HepG2 (cell line): ENCODE results near the gene ANAPC2. TPM values are rescaled to one million over a fixed set of nuclear protein-coding genes. Genes with fewer than 3 reads are reported as not detected.

Experiments used
- ATAC-seq: fragments of 200-7000 bp; cut with Tn5 transposase; 3 replicates; pipeline ENCODE4 v1.9.1; 2020; ENCODE audit warnings: mild to moderate bottlenecking, moderate library complexity
- BruUV-seq: library from RNA; stranded (reverse); fragments of 400-500 nt; replicated peaks from 2 replicates; lab custom pipeline; 2021; lab: Mats Ljungman, UMichigan
- CTCF ChIA-PET: fragments of 300-600 bp; formaldehyde crosslinking; extraction: SDS; loops from one replicate; lab custom pipeline; 2021; ENCODE audit warnings: low total read pairs, inconsistent platforms, low intra/inter-chr PET ratio; lab: Yijun Ruan, JAX
- POLR2A ChIA-PET: fragments of 350-600 bp; sonication (Branson Sonifier 250); formaldehyde crosslinking; loops from one replicate; lab custom pipeline; 2020; ENCODE audit warnings: antibody characterized with exemption, inconsistent platforms; lab: Yijun Ruan, JAX
- DNase-seq: peaks from one replicate; pipeline ENCODE4 v3.0.0-alpha.2; 2015; ENCODE audit warnings: low spot score
- FAIRE-seq: peaks from 3 replicates; lab custom pipeline; 2011; peaks lifted over from hg19 to GRCh38; lab: Jason Lieb, UNC
- H2AFZ ChIP-seq: one replicate; pipeline ENCODE4 v1.6.1; 2011; ENCODE audit warnings: low read length, inconsistent platforms
- H3K27ac ChIP-seq: fragments of 300-600 bp; 3 replicates; pipeline ENCODE4 v1.8.0; 2011; ENCODE audit warnings: mixed run types, mild to moderate bottlenecking, mixed read lengths, low read length, inconsistent platforms; ENCODE audit not compliant: insufficient read depth; ENCODE audit errors: extremely low read length
- H3K27me3 ChIP-seq, 2 experiments: fragments of 200-600 bp in 1 of 2; 2 replicates in 1 of 2; 3 replicates in 1 of 2; pipeline versions ENCODE4 v1.6.0 to v1.8.0; 2011; ENCODE audit warnings: low read length in 2 of 2, mild to moderate bottlenecking in 2 of 2, moderate library complexity in 2 of 2, inconsistent platforms in 1 of 2; ENCODE audit not compliant: insufficient read depth in 2 of 2, control insufficient read depth in 1 of 2
- H3K36me3 ChIP-seq, 2 experiments: fragments of 200-600 bp in 1 of 2; replicated peaks in 1 of 2; 2 replicates in 1 of 2; 3 replicates in 1 of 2; pipeline versions ENCODE4 v1.5.1 to v1.8.0; 2011; ENCODE audit warnings: low read length in 2 of 2, inconsistent platforms in 1 of 2; ENCODE audit not compliant: insufficient read depth in 2 of 2, control insufficient read depth in 1 of 2
- H3K4me1 ChIP-seq: 2 replicates; pipeline ENCODE4 v1.5.1; 2012; ENCODE audit warnings: low read length, inconsistent platforms; ENCODE audit not compliant: insufficient read depth
- H3K4me2 ChIP-seq: 2 replicates; pipeline ENCODE4 v1.6.0; 2011; ENCODE audit warnings: low read depth, low read length, inconsistent platforms
- H3K4me3 ChIP-seq, 3 experiments: fragments of 200-600 bp in 1 of 3; sonication (generic), shearing (Covaris generic) in 1 of 3; replicated peaks in 1 of 3; 2 replicates each; pipeline ENCODE4 v1.5.1; 2011 to 2016; ENCODE audit warnings: low read length in 3 of 3, inconsistent platforms in 2 of 3, low read depth in 2 of 3, mild to moderate bottlenecking in 2 of 3, control low read depth in 1 of 3, mixed read lengths in 1 of 3; ENCODE audit not compliant: insufficient read depth in 1 of 3
- H3K79me2 ChIP-seq: one replicate; pipeline ENCODE4 v1.6.1; 2011; ENCODE audit warnings: low read length, inconsistent platforms; ENCODE audit not compliant: insufficient read depth
- H3K9ac ChIP-seq: 2 replicates; pipeline ENCODE4 v1.6.0; 2011; ENCODE audit warnings: mild to moderate bottlenecking, low read depth, low read length, inconsistent platforms; ENCODE audit not compliant: insufficient read depth
- H3K9me3 ChIP-seq: 2 replicates; pipeline ENCODE4 v1.5.1; 2012; ENCODE audit warnings: mild to moderate bottlenecking, low read length
- H4K20me1 ChIP-seq: 2 replicates; pipeline ENCODE4 v1.6.0; 2011; ENCODE audit warnings: inconsistent platforms, mild to moderate bottlenecking, low read length, moderate library complexity; ENCODE audit not compliant: insufficient read depth
- BORCS8-MEF2B ChIP-seq: sonication (generic); formaldehyde crosslinking; IDR thresholded peaks from 2 replicates; pipeline ENCODE4 v1.8.0; 2022; ENCODE audit warnings: mild to moderate bottlenecking, missing genetic modification reagents
- HBP1 ChIP-seq: IDR thresholded peaks from 2 replicates; pipeline ENCODE4 v1.6.1; 2016; ENCODE audit warnings: low read depth, control low read depth
- MIER2 ChIP-seq: IDR thresholded peaks from 2 replicates; pipeline ENCODE4 v1.6.1; 2016; ENCODE audit warnings: missing biosample characterization, missing genetic modification reagents
- PHF5A ChIP-seq: IDR thresholded peaks from one replicate; pipeline ENCODE4 v1.6.1; 2018; ENCODE audit warnings: low read depth, missing genetic modification reagents; ENCODE audit not compliant: unreplicated experiment
- ZMYM4 ChIP-seq: sonication (generic); formaldehyde crosslinking; IDR thresholded peaks from 2 replicates; pipeline ENCODE4 v1.8.1; 2023; ENCODE audit warnings: mild to moderate bottlenecking, missing genetic modification reagents
- ZNF20 ChIP-seq: sonication (generic); formaldehyde crosslinking; IDR thresholded peaks from 2 replicates; pipeline ENCODE4 v1.4.0; 2020; ENCODE audit warnings: mild to moderate bottlenecking, moderate library complexity, missing genetic modification reagents
- ZNF274 ChIP-seq: sonication (generic); formaldehyde crosslinking; IDR thresholded peaks from 2 replicates; pipeline ENCODE4 v1.5.1; 2020; ENCODE audit warnings: mild to moderate bottlenecking, missing genetic modification reagents
- ZNF367 ChIP-seq: sonication (generic); formaldehyde crosslinking; IDR thresholded peaks from 2 replicates; pipeline ENCODE4 v1.4.0; 2020; ENCODE audit warnings: missing genetic modification reagents, borderline replicate concordance
- ZNF597 ChIP-seq: sonication (generic); formaldehyde crosslinking; IDR thresholded peaks from 2 replicates; pipeline ENCODE4 v1.5.0; 2020; ENCODE audit warnings: missing genetic modification reagents
- ZNF780A ChIP-seq: sonication (generic); formaldehyde crosslinking; IDR thresholded peaks from 2 replicates; pipeline ENCODE4 v1.8.0; 2022; ENCODE audit warnings: mild to moderate bottlenecking, missing genetic modification reagents, moderate library complexity
- ZNF788 ChIP-seq: sonication (generic); formaldehyde crosslinking; IDR thresholded peaks from 2 replicates; pipeline ENCODE4 v1.5.0; 2020; ENCODE audit warnings: mild to moderate bottlenecking, missing genetic modification reagents, borderline replicate concordance
- WGBS: methylation state at CpG from one replicate; pipeline ENCODE4 v1.1.6; 2017; ENCODE audit warnings: low lambda C conversion rate; 5-methylcytosine and 5-hydroxymethylcytosine counted together
- in situ Hi-C: cut with HindIII; loops from 2 replicates; pipeline ENCODE4 v1.10.0; 2017; ENCODE audit warnings: low pct_unique_long_range_greater_than_20kb; ENCODE audit not compliant: extremely low pct_ligation_motif_present
- intact Hi-C: fragments of 100-400 bp; cut with micrococcal nuclease; formaldehyde crosslinking; loops from one replicate; pipeline ENCODE4 v1.10.0; 2022; ENCODE audit not compliant: unreplicated experiment
- polyA plus RNA-seq, 8 experiments: library from polyadenylated mRNA; depleted of rRNA in 3 of 8; stranded (reverse) in 7 of 8; unstranded in 1 of 8; fragments of >200 nt; fragmentation: Illumina TruSeq in 4 of 8; extraction: Trizol in 4 of 8; gene quantifications; 2 replicates each; pipeline versions ENCODE4 v1.2.1 to v1.2.3, GENCODE V29; 2011 to 2016; ENCODE audit warnings: low read depth in 4 of 8, missing spikeins in 1 of 8, mixed read lengths in 1 of 8; ENCODE audit not compliant: insufficient read depth in 1 of 8
- total RNA-seq, 5 experiments: library from RNA; depleted of rRNA; stranded (reverse); fragments of >200 nt; fragmentation: Illumina TruSeq; extraction: Trizol; gene quantifications; 2 replicates each; pipeline ENCODE4 v1.2.3, GENCODE V29; 2016; ENCODE audit warnings: low read depth in 1 of 5
- TF ChIP-seq, protein P1 (sequence below): sonication (generic); formaldehyde crosslinking; IDR thresholded peaks from 2 replicates; pipeline ENCODE4 v1.4.0; 2020; ENCODE audit warnings: mild to moderate bottlenecking, low read depth, missing genetic modification reagents
- TF ChIP-seq, protein P2 (sequence below), 2 experiments: sonication (generic) in 1 of 2; formaldehyde crosslinking in 1 of 2; IDR thresholded peaks; 2 replicates each; pipeline versions ENCODE4 v1.6.1 to v1.9.0; 2014 to 2022; ENCODE audit warnings: antibody characterized with exemption in 1 of 2, borderline replicate concordance in 1 of 2, inconsistent platforms in 1 of 2, low read depth in 1 of 2, missing genetic modification reagents in 1 of 2

Gene ANAPC2
- total and polyA plus RNA-seq, 2 of the 13 experiments (the other 11 are each of a cell fraction or from before 2014, with no cell fraction given) = 12.3 to 15.4 TPM

GRCh38 chr9:137236238-137236935 is 48.0 kb upstream of the ANAPC2 start:
- peak; percentile 54 for ATAC-seq
- TF ChIP-seq PHF5A (CRISPR knock-in tag) (peak; percentile 70), ZNF274 (CRISPR knock-in tag) (peak; percentile 56; the same call in 1 of the 2 replicates), HBP1 (CRISPR knock-in tag) (peak; percentile 57; the same call in 1 of the 2 replicates), BORCS8-MEF2B (CRISPR knock-in tag) (0 out of 2 replicates have a peak, but pooled peaks have one; percentile 20), ZNF20 (CRISPR knock-in tag) (no peak), ZNF788 (peak; percentile 87; the same call in 1 of the 2 replicates), ZNF780A (CRISPR knock-in tag) (peak; percentile 56; the same call in 1 of the 2 replicates), MIER2 (CRISPR knock-in tag) (peak; percentile 78), ZMYM4 (CRISPR knock-in tag) (peak; percentile 67), ZNF367 (no peak), ZNF597 (CRISPR knock-in tag) (no peak)
- TF ChIP-seq, protein P1, sequence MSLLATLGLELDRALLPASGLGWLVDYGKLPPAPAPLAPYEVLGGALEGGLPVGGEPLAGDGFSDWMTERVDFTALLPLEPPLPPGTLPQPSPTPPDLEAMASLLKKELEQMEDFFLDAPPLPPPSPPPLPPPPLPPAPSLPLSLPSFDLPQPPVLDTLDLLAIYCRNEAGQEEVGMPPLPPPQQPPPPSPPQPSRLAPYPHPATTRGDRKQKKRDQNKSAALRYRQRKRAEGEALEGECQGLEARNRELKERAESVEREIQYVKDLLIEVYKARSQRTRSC = no peak
- TF ChIP-seq, protein P2, sequence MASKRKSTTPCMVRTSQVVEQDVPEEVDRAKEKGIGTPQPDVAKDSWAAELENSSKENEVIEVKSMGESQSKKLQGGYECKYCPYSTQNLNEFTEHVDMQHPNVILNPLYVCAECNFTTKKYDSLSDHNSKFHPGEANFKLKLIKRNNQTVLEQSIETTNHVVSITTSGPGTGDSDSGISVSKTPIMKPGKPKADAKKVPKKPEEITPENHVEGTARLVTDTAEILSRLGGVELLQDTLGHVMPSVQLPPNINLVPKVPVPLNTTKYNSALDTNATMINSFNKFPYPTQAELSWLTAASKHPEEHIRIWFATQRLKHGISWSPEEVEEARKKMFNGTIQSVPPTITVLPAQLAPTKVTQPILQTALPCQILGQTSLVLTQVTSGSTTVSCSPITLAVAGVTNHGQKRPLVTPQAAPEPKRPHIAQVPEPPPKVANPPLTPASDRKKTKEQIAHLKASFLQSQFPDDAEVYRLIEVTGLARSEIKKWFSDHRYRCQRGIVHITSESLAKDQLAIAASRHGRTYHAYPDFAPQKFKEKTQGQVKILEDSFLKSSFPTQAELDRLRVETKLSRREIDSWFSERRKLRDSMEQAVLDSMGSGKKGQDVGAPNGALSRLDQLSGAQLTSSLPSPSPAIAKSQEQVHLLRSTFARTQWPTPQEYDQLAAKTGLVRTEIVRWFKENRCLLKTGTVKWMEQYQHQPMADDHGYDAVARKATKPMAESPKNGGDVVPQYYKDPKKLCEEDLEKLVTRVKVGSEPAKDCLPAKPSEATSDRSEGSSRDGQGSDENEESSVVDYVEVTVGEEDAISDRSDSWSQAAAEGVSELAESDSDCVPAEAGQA (IDR thresholded peaks at IDR 0.05; ENCODE audit: low read depth) = no peak
- TF ChIP-seq, protein P2 (CRISPR knock-in tag; IDR thresholded peaks at IDR 0.05; ENCODE audit: borderline replicate concordance) = 0 out of 2 replicates have a peak, but pooled peaks have one; percentile 50

More at GRCh38 chr9:137236238-137236935, 48.0 kb upstream of the ANAPC2 start:
- H3K27ac ChIP-seq = peak overlapping the region; percentile 68
- BruUV-seq = no TSS peak
- H3K9ac ChIP-seq = peak overlapping the region; percentile 72
- no CpG with 5 or more reads among the region's 31 CpGs for WGBS
- no peak overlapping the region for H2AFZ ChIP-seq
- peaks cover 15% of the 10 kb centered on the region for H3K79me2 ChIP-seq
- in situ Hi-C loops (no loop called here), intact Hi-C loops (loop anchor here (2.0 kb wide), 1 partner anchor 14 kb away; the partner anchor contains the start of gene RNF208)
- H4K20me1 ChIP-seq = no peaks in the 10 kb centered on the region
- DNase-seq = peak; percentile 87
- H3K27me3 ChIP-seq = no peaks in the 10 kb centered on the region
- no peaks in the 10 kb centered on the region for H3K9me3 ChIP-seq
- H3K4me3 ChIP-seq = peak overlapping the region; percentile 67 to 81 (median 72)
- peak; percentile 80 for FAIRE-seq
- ChIA-PET POLR2A (interaction anchor here (0.6 to 7.4 kb wide), 21 partner anchors 9 to 181 kb away, joined by 3 to 78 read pairs (median 4); partner anchors contain the start of genes ANAPC2, CYSRT1, LRRC26 and MAN1B1), CTCF (interaction anchor here (0.9 to 2.6 kb wide), 9 partner anchors 9 to 118 kb away, joined by 3 to 19 read pairs (median 3); partner anchors contain the start of genes ANAPC2, SSNA1 and TOR4A)
- peak overlapping the region; percentile 85 for H3K4me2 ChIP-seq
- H3K4me1 ChIP-seq = peaks cover 51% of the 10 kb centered on the region
- no peaks in the 10 kb centered on the region for H3K36me3 ChIP-seq
